GM12872 (cell line): ENCODE measurements around the gene WNT9A.

ENCODE experiments used
- CTCF ChIP-seq: IDR thresholded peaks from 3 replicates; pipeline ENCODE4 v1.5.1; 2011; ENCODE audit warnings: low read depth, mild to moderate bottlenecking, low read length, moderate library complexity; ENCODE audit not compliant: insufficient read depth

Gene WNT9A

GRCh38 chr1:227912866-227913265, 34.9 kb downstream of the WNT9A start:
- no peak for TF ChIP-seq CTCF

GRCh38 chr1:227911376-227911775, 36.4 kb downstream of the WNT9A start:
- no peak for TF ChIP-seq CTCF

- TF ChIP-seq CTCF: no peak
Measured at GRCh38 chr1:227910511-227911153, 37.1 kb downstream of the WNT9A start.

- TF ChIP-seq CTCF: no peak
Measured at GRCh38 chr1:227909188-227909587, 38.5 kb downstream of the WNT9A start.

- TF ChIP-seq CTCF: no peak
Measured at GRCh38 chr1:227908359-227908758, 39.4 kb downstream of the WNT9A start.

GRCh38 chr1:227907439-227908015, 40.2 kb downstream of the WNT9A start:
- TF ChIP-seq CTCF: no peak

- TF ChIP-seq CTCF: no peak
Measured at GRCh38 chr1:227906550-227907071, 41.1 kb downstream of the WNT9A start.
